G401 (cell line): Measurements from ENCODE around the gene PRKAR1B. TPM values are rescaled to one million over a fixed set of nuclear protein-coding genes. Genes with fewer than 3 reads are reported as not detected.

Experiments
- DNase-seq: peaks from one replicate; pipeline ENCODE4 v3.0.0-alpha.2; 2015; ENCODE audit warnings: low spot score
- in situ Hi-C: cut with HindIII; loops from 2 replicates; pipeline ENCODE4 v1.10.0; 2016; ENCODE audit warnings: low sequenced_read_pairs, mixed read lengths
- total RNA-seq: library from RNA; depleted of rRNA; stranded (reverse); fragments of >200 nt; shearing (Covaris generic); gene quantifications from 2 replicates; pipeline ENCODE4 v1.2.3, GENCODE V29; 2014; rRNA removed

Gene PRKAR1B
- total RNA-seq, 1 experiment from 2014 or later: 83.1 TPM

DNA sequence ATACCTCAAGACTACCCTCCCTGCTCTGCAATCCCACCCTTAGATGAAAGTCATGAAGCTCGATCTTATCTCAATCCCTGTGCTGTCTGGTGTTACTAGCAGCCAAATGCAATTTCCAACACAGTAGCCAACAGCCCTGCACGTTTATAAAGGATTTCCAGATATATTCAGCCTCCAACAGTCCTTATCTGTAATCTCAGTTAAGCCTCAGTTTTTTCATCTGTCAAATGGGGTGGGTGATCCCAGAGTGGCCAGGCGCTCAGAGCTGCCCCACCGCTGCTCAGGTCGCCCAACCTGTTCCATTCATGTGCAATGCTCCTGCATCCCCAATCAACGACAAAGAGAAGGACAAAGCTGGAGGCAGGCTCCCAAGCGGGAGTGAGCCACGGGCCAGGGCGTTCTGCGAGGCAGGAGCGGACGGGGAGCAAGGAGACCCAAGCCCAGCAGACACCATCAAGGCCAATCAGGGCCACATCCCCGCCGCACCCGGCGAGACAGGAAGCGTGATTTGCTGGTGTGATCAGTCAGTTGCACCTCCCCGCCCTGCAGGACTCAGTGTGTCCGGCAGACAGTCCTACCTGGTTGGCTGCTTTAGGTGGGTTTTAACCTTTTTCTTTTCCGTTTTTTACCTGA lies 227.1 kb downstream of the PRKAR1B start:
- in situ Hi-C loops: no loop called here
- no peak for DNase-seq

Other genes with a start within 250 kb of the PRKAR1B start
- 0.34 and 2.6 TPM in 2 replicates for gene PDGFA, start 207.4 kb downstream of the PRKAR1B start, total RNA-seq
- 54.0 and 63.5 TPM in 2 replicates for gene DNAAF5, start 582 bp downstream of the PRKAR1B start, total RNA-seq
- 55.9 and 107 TPM in 2 replicates for gene SUN1, start 105.2 kb upstream of the PRKAR1B start, total RNA-seq
- 98.5 and 102 TPM in 2 replicates for gene GET4, start 149.3 kb upstream of the PRKAR1B start, total RNA-seq
- gene ADAP1, start 227.4 kb upstream of the PRKAR1B start, total RNA-seq: 11.7 and 21.3 TPM in 2 replicates
- gene COX19, start 248.3 kb upstream of the PRKAR1B start, total RNA-seq: 5.5 and 10.6 TPM in 2 replicates